Common myeloid progenitor, CD34-positive (primary cell): ENCODE data around the gene MEGF6.
A peak's percentile ranks its signal among the peaks of the same experiment; 100 is the strongest.

Source experiments
- CTCF ChIA-PET: fragments of 350-600 bp; sonication (Branson Sonifier 250); formaldehyde crosslinking; loops from one replicate; lab custom pipeline; 2021; ENCODE audit warnings: antibody characterized with exemption; lab: Charles Lee
- POLR2A ChIA-PET: fragments of 350-600 bp; sonication (Branson Sonifier 250); formaldehyde crosslinking; loops from one replicate; lab custom pipeline; 2021; ENCODE audit warnings: antibody characterized with exemption; lab: Charles Lee
- DNase-seq, 3 donors: peaks; one replicate each; pipeline versions ENCODE4 v3.0.0 to v3.0.0-alpha.2; 2013
- H3K27ac ChIP-seq, 2 experiments: 1 replicate in 1 of 2; 2 replicates in 1 of 2; pipeline ENCODE4 v1.7.0; 2013; ENCODE audit warnings: inconsistent platforms in 2 of 2, low read length in 2 of 2, mild to moderate bottlenecking in 2 of 2, low read depth in 1 of 2, moderate library complexity in 1 of 2; ENCODE audit not compliant: severe bottlenecking in 2 of 2, insufficient read depth in 1 of 2, poor library complexity in 1 of 2
- H3K27me3 ChIP-seq, 5 experiments: replicated peaks in 2 of 5; 1 replicate in 3 of 5; 2 replicates in 2 of 5; pipeline versions ENCODE4 v1.6.1 to v1.7.0; 2013; ENCODE audit warnings: low read length in 4 of 5, mild to moderate bottlenecking in 2 of 5, moderate library complexity in 2 of 5, inconsistent platforms in 1 of 5; ENCODE audit not compliant: insufficient read depth in 5 of 5, control insufficient read depth in 4 of 5
- H3K36me3 ChIP-seq, 4 experiments: 1 replicate in 2 of 4; 2 replicates in 2 of 4; pipeline versions ENCODE4 v1.6.1 to v1.7.0; 2013; ENCODE audit warnings: low read length in 3 of 4, control low read depth in 1 of 4, mild to moderate bottlenecking in 1 of 4; ENCODE audit not compliant: control insufficient read depth in 4 of 4, insufficient read depth in 4 of 4
- H3K4me1 ChIP-seq, 4 experiments: 1 replicate in 3 of 4; 2 replicates in 1 of 4; pipeline versions ENCODE4 v1.6.1 to v1.7.1; 2013; ENCODE audit warnings: low read length in 3 of 4, mild to moderate bottlenecking in 3 of 4, control low read depth in 1 of 4, inconsistent platforms in 1 of 4, moderate library complexity in 1 of 4; ENCODE audit not compliant: control insufficient read depth in 4 of 4, insufficient read depth in 4 of 4; ENCODE audit errors: control extremely low read depth in 1 of 4
- H3K4me3 ChIP-seq, 7 experiments: 1 replicate in 4 of 7; 2 replicates in 3 of 7; pipeline versions ENCODE4 v1.5.1 to v1.7.0; 2013; ENCODE audit warnings: mild to moderate bottlenecking in 7 of 7, low read length in 6 of 7, moderate library complexity in 6 of 7, inconsistent platforms in 2 of 7, low read depth in 2 of 7, control low read depth in 1 of 7; ENCODE audit not compliant: insufficient read depth in 4 of 7, control insufficient read depth in 1 of 7; ENCODE audit errors: extremely low read depth in 1 of 7
- H3K9me3 ChIP-seq, 5 experiments: 1 replicate in 4 of 5; 2 replicates in 1 of 5; pipeline versions ENCODE4 v1.6.1 to v1.7.1; 2013; ENCODE audit warnings: low read length in 4 of 5, mild to moderate bottlenecking in 2 of 5, inconsistent platforms in 1 of 5, low read depth in 1 of 5, moderate library complexity in 1 of 5; ENCODE audit not compliant: control insufficient read depth in 4 of 5, insufficient read depth in 2 of 5; ENCODE audit errors: control extremely low read depth in 1 of 5
- WGBS: methylation state at CpG from one replicate; pipeline ENCODE4 v1.1.5; 2013; ENCODE audit not compliant: insufficient coverage; 5-methylcytosine and 5-hydroxymethylcytosine counted together

MEGF6 gene

GRCh38 chr1:3561702-3562101, 49.6 kb downstream of the MEGF6 start:
- POLR2A ChIA-PET = no interaction called here
- Histone ChIP-seq H3K4me3 (no peak overlapping the region), H3K4me1 (no peaks in the 10 kb centered on the region), H3K9me3 (peaks cover 0 to 10% (median 4%) of the 10 kb centered on the region in 5 experiments), H3K27me3 (no peaks in the 10 kb centered on the region), H3K36me3 (peaks cover 0 to 8% (median 6%) of the 10 kb centered on the region in 4 experiments), H3K27ac (no peak overlapping the region)
- CTCF ChIA-PET = interaction anchor here (1.0 kb wide), 1 partner anchor 59 kb away, joined by 4 read pairs; no protein-coding TSS in a partner anchor
- WGBS = 95% methylated on average over 8 of the region's 13 CpGs
- DNase-seq = no peak

DNA sequence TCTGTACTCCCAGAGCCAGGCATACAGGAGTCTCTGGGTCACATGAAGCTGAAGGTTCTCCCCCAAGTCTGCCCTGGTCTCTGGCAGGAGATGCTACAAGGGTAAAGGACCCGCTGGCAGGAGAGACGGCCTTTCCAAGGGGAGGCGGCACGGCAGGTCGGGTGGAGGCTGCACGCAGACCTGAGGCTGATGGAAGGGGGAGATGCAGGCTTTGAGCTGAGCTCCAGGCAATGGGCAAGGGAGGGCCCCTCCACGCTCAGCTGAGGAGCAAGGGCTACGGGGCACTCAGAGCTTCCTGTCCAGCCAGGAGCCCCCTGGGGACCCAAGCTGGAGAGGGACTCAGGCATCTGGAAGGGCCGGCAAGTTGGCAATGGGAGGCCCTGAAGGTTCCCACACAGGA, 50.3 kb downstream of the MEGF6 start:
- no peak for DNase-seq
- Histone ChIP-seq H3K27ac (no peak overlapping the region), H3K4me3 (no peak overlapping the region), H3K4me1 (no peaks in the 10 kb centered on the region), H3K36me3 (peaks cover 0 to 8% (median 5%) of the 10 kb centered on the region in 4 experiments), H3K9me3 (peaks cover 0 to 10% (median 4%) of the 10 kb centered on the region in 5 experiments), H3K27me3 (no peaks in the 10 kb centered on the region)
- ChIA-PET POLR2A (no interaction called here), CTCF (interaction anchor here (1.0 kb wide), 2 partner anchors 55 to 60 kb away, joined by 4 read pairs; no protein-coding TSS in a partner anchor)
- WGBS = 97% methylated on average over 9 of the region's 9 CpGs

DNA sequence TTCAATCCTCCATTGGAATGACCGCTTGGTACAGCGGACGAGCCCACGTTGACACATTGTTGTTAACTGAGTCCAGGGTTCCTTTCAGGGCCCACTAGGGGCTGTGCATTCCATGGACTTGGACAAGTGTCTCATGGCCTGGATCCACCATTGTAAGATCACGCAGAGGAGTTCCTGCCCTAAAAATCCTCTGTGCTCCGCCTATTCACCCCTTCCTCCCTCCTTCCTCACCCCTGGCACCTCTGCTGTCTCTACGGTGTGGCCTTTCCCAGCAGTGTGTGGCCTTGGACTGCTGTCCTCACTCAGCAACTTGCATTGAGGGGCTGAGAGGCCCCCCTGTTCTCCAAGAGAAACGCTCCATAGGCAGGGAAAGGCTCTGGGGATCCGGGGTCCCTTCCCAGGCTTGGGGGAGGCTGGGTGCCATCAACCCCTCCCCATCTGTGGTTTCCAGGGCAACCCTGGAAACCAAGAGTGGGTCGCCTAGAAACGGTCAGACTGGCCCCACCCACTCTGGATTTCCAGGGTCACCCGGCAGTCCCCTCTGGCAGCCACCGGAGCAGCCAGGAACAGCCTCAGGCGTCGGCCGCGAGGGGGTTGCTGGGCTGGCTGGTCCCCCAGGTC, 50.9 kb downstream of the MEGF6 start:
- peaks cover 0 to 10% (median 5%) of the 10 kb centered on the region in 4 experiments for H3K36me3 ChIP-seq
- ChIA-PET CTCF (interaction anchor here (1.0 to 1.5 kb wide), 3 partner anchors 55 to 69 kb away, joined by 3 to 4 read pairs (median 4); no protein-coding TSS in a partner anchor), POLR2A (no interaction called here)
- H3K27ac ChIP-seq = no peak overlapping the region
- H3K27me3 ChIP-seq = no peaks in the 10 kb centered on the region
- WGBS = 97% methylated on average over 16 of the region's 17 CpGs
- peaks cover 0 to 10% (median 4%) of the 10 kb centered on the region in 5 experiments for H3K9me3 ChIP-seq
- no peak overlapping the region for H3K4me3 ChIP-seq
- H3K4me1 ChIP-seq = no peaks in the 10 kb centered on the region
- no peak for DNase-seq

GRCh38 chr1:3558036-3558726, 53.1 kb downstream of the MEGF6 start:
- H3K27me3 ChIP-seq = no peaks in the 10 kb centered on the region
- POLR2A ChIA-PET = no interaction called here
- WGBS = 86% methylated on average over 16 of the region's 20 CpGs
- H3K36me3 ChIP-seq = peaks cover 0 to 10% (median 5%) of the 10 kb centered on the region in 4 experiments
- CTCF ChIA-PET = interaction anchor here (1.3 kb wide), 1 partner anchor 58 kb away, joined by 5 read pairs; no protein-coding TSS in a partner anchor
- H3K9me3 ChIP-seq = peaks cover 0 to 10% (median 4%) of the 10 kb centered on the region in 5 experiments
- DNase-seq = peak in 1 of 3 donors; percentile 19
- no peaks in the 10 kb centered on the region for H3K4me1 ChIP-seq
- H3K4me3 ChIP-seq = no peak overlapping the region
- H3K27ac ChIP-seq = no peak overlapping the region

DNA sequence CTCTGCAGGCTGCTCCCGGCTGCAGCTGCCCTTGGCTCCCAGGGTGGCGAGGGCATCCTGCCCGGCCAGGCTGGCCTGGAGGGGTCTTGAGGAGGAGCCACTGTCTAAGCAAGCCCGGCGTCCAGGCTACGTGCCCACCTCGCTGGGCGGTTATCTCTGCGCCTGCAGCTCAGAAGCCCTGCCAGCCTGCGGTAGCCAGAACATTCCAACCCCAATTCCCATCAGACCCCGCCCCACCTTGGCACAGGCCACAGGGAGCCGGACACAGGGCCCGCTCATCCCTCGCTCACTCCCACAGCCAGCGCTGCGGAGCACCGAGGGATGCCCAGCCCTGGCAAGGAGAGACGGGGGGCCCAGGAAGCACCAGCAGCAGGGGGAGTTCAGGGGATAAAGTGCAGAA, 53.9 kb downstream of the MEGF6 start:
- CTCF ChIA-PET = no interaction called here
- POLR2A ChIA-PET = no interaction called here
- Histone ChIP-seq H3K27ac (no peak overlapping the region), H3K4me1 (no peaks in the 10 kb centered on the region), H3K4me3 (no peak overlapping the region), H3K27me3 (no peaks in the 10 kb centered on the region), H3K9me3 (peaks cover 0 to 10% (median 4%) of the 10 kb centered on the region in 5 experiments), H3K36me3 (peaks cover 0 to 10% (median 5%) of the 10 kb centered on the region in 4 experiments)
- no peak for DNase-seq
- WGBS = 99% methylated on average over 18 of the region's 18 CpGs

DNA sequence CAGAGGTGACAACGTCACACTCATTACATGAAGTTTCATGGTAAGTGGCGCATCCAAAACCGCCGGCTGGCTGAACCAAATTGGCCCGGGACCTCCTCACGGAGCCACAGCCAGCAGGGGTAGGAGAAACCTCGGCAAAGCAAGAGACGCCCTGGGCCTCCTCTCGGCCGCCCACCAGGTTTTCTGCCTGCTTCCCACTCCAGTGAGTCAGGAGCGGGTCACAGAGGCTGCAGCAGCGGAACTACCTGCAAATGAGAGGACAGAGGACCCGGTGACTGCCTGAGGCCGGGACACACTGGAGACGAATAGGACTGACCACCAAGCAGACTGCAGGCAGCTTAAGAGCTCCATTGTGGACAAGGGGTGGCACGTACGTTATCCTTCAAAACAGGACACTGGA, 55.0 kb downstream of the MEGF6 start:
- POLR2A ChIA-PET = no interaction called here
- Histone ChIP-seq H3K4me3 (no peak overlapping the region), H3K4me1 (no peaks in the 10 kb centered on the region), H3K27me3 (no peaks in the 10 kb centered on the region), H3K36me3 (peaks cover under 1 to 10% (median 7%) of the 10 kb centered on the region in 4 experiments), H3K9me3 (peaks cover 0 to 10% (median 4%) of the 10 kb centered on the region in 5 experiments), H3K27ac (no peak overlapping the region)
- CTCF ChIA-PET = interaction anchor here (0.9 to 2.0 kb wide), 6 partner anchors 8 to 66 kb away, joined by 3 to 5 read pairs (median 3); no protein-coding TSS in a partner anchor
- 98% methylated on average over 17 of the region's 17 CpGs for WGBS
- no peak for DNase-seq
